ENCODE results near the gene AKAP13.

DNA sequence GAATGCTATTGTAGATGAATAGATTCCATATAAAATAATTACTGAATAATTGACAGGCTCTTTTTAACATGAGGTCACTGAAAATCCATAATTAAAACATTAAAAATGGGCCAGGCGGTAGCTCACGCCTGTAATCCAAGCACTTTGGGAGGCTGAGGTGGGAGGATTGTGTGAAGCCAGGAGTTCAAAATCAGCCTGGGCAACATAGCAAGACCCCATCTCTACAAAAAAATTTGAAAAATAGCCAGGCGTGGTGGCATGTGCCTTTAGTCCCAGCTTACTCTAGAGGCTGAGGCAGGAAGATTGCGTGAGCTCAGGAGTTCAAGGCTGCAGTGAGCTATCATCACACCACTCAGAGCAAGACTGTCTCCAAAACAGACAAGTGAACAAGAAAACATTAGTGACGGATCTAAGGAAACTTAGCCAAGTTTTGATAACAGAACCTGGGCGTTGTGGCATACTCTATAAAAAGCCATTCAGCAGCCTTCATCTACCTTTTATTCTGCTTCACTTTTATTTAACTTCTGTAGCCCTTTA is 303.8 kb downstream of the AKAP13 start:
- TF ChIP-seq EP300 (IDR thresholded peaks at IDR 0.05; ENCODE audit: borderline replicate concordance) (no peak), CEBPB (IDR thresholded peaks at IDR 0.05) (no peak), FOXM1 (IDR thresholded peaks at IDR 0.05; ENCODE audit: borderline replicate concordance, low read depth) (no peak), NFIC (IDR thresholded peaks at IDR 0.05) (no peak), RAD21 (IDR thresholded peaks at IDR 0.05; ENCODE audit: low read depth) (no peak), TEAD4 (IDR thresholded peaks at IDR 0.05) (no peak), YY1 (IDR thresholded peaks at IDR 0.05; ENCODE audit: low read depth) (no peak), TCF12 (IDR thresholded peaks at IDR 0.05; ENCODE audit: low read depth) (no peak)
- TF ChIP-seq, protein P1, sequence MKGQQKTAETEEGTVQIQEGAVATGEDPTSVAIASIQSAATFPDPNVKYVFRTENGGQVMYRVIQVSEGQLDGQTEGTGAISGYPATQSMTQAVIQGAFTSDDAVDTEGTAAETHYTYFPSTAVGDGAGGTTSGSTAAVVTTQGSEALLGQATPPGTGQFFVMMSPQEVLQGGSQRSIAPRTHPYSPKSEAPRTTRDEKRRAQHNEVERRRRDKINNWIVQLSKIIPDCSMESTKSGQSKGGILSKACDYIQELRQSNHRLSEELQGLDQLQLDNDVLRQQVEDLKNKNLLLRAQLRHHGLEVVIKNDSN (IDR thresholded peaks at IDR 0.05): no peak
- TF ChIP-seq, protein P2, sequence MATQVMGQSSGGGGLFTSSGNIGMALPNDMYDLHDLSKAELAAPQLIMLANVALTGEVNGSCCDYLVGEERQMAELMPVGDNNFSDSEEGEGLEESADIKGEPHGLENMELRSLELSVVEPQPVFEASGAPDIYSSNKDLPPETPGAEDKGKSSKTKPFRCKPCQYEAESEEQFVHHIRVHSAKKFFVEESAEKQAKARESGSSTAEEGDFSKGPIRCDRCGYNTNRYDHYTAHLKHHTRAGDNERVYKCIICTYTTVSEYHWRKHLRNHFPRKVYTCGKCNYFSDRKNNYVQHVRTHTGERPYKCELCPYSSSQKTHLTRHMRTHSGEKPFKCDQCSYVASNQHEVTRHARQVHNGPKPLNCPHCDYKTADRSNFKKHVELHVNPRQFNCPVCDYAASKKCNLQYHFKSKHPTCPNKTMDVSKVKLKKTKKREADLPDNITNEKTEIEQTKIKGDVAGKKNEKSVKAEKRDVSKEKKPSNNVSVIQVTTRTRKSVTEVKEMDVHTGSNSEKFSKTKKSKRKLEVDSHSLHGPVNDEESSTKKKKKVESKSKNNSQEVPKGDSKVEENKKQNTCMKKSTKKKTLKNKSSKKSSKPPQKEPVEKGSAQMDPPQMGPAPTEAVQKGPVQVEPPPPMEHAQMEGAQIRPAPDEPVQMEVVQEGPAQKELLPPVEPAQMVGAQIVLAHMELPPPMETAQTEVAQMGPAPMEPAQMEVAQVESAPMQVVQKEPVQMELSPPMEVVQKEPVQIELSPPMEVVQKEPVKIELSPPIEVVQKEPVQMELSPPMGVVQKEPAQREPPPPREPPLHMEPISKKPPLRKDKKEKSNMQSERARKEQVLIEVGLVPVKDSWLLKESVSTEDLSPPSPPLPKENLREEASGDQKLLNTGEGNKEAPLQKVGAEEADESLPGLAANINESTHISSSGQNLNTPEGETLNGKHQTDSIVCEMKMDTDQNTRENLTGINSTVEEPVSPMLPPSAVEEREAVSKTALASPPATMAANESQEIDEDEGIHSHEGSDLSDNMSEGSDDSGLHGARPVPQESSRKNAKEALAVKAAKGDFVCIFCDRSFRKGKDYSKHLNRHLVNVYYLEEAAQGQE (IDR thresholded peaks at IDR 0.05; ENCODE audit: low read depth): no peak
- TF ChIP-seq, protein P3, sequence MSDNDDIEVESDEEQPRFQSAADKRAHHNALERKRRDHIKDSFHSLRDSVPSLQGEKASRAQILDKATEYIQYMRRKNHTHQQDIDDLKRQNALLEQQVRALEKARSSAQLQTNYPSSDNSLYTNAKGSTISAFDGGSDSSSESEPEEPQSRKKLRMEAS (IDR thresholded peaks at IDR 0.05): no peak
